Bronchial epithelial cell (primary cell): ENCODE data around the gene TBC1D4. TPM values are rescaled to one million over a fixed set of nuclear protein-coding genes. Genes with fewer than 3 reads are reported as not detected.
A peak's percentile ranks its signal among the peaks of the same experiment; 100 is the strongest.

Source experiments
- DNase-seq: peaks from one replicate; pipeline ENCODE4 v3.0.0-alpha.2; 2010; ENCODE audit warnings: low read depth
- FAIRE-seq: peaks from 2 replicates; lab custom pipeline; 2011; peaks lifted over from hg19 to GRCh38; lab: Jason Lieb, UNC
- H3K27me3 ChIP-seq: 2 replicates; pipeline ENCODE4 v1.5.1; 2011; ENCODE audit warnings: low read length; ENCODE audit not compliant: control insufficient read depth, insufficient read depth
- H3K36me3 ChIP-seq: 2 replicates; pipeline ENCODE4 v1.5.1; 2011; ENCODE audit warnings: low read length; ENCODE audit not compliant: control insufficient read depth, insufficient read depth
- H3K4me3 ChIP-seq: 2 replicates; pipeline ENCODE4 v1.5.1; 2011; ENCODE audit warnings: mild to moderate bottlenecking, low read depth, low read length, control low read depth
- total RNA-seq: library from RNA; depleted of rRNA; stranded (reverse); fragments of >200 nt; gene quantifications from 2 replicates; pipeline ENCODE4 v1.2.1, GENCODE V29; 2014
- TF ChIP-seq, protein P1 (sequence below): IDR thresholded peaks from 2 replicates; pipeline ENCODE4 v1.5.1; 2011; ENCODE audit warnings: mild to moderate bottlenecking, moderate library complexity, low read length, control low read depth, inconsistent platforms; ENCODE audit not compliant: insufficient read depth, severe bottlenecking

Gene TBC1D4
- total RNA-seq, 1 donor from 2014 or later: 10.3 TPM

DNA sequence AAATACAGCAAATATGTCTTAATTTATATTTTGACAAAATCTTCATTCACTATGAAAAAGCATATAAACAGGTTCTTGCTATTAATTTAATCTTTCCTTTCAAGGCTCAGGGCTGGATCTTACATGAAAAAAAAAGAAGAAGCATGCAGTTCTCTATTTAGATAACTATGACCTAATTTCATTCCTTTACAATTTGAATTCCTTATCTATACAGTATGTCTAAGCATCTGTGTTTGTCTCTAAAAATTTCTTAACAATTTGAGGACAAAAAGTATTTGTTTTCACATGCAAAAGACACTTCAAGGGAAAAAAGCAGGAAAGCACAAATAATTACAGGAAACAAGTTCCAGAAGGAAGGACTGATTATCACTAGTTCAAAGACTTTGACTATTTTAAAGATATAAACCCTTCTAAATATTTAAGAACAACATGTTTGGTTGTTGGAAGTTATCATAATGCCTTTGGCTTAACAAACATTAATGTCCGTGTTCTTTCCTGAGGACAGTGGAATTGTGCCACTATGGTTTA is 157.5 kb downstream of the TBC1D4 start:
- Histone ChIP-seq H3K27me3 (no peaks in the 10 kb centered on the region), H3K36me3 (no peaks in the 10 kb centered on the region), H3K4me3 (no peak overlapping the region)
- FAIRE-seq (no peak), DNase-seq (no peak)
- TF ChIP-seq, protein P1, sequence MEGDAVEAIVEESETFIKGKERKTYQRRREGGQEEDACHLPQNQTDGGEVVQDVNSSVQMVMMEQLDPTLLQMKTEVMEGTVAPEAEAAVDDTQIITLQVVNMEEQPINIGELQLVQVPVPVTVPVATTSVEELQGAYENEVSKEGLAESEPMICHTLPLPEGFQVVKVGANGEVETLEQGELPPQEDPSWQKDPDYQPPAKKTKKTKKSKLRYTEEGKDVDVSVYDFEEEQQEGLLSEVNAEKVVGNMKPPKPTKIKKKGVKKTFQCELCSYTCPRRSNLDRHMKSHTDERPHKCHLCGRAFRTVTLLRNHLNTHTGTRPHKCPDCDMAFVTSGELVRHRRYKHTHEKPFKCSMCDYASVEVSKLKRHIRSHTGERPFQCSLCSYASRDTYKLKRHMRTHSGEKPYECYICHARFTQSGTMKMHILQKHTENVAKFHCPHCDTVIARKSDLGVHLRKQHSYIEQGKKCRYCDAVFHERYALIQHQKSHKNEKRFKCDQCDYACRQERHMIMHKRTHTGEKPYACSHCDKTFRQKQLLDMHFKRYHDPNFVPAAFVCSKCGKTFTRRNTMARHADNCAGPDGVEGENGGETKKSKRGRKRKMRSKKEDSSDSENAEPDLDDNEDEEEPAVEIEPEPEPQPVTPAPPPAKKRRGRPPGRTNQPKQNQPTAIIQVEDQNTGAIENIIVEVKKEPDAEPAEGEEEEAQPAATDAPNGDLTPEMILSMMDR: no peak

DNA sequence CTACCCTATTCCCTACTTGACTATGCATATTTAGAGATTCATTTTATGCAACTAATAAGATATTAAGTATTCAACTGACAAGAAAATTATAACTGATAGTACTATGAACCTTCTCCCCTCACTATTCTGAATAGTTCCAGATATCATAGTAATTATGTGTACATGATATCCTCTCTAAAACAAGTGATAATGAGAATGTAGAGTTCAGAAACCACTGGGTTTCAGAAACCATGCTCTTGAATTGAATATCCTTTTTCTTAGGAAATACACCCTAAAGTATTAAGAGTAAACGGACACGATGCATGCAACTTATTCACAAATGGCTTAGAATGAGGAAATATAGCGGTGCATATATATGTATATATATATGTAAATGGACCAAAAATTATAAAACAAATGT is 160.9 kb downstream of the TBC1D4 start:
- no peaks in the 10 kb centered on the region for H3K36me3 ChIP-seq
- no peak overlapping the region for H3K4me3 ChIP-seq
- DNase-seq (no peak), FAIRE-seq (no peak)
- no peaks in the 10 kb centered on the region for H3K27me3 ChIP-seq
- TF ChIP-seq, protein P1: no peak

DNA sequence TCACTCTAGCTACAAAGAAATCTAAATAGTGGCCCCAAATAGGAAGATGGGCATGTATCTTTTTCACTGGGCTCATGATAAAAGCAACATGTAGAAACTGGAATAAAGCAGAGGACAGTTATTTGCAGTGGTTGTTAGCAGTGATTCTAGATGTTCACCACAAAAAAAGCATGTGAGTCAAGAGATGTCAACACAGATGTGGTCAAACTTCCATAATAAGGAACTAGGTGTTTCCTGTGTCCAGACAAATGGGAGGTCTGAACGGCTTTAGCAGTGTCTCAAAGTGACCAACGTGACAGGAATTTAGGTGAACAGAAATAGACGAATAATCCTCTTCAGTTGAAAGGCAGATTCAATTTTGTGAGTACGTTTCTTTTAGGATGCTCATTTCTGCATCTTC is 162.7 kb downstream of the TBC1D4 start:
- Histone ChIP-seq H3K36me3 (no peaks in the 10 kb centered on the region), H3K4me3 (no peak overlapping the region), H3K27me3 (no peaks in the 10 kb centered on the region)
- TF ChIP-seq, protein P1: no peak
- peak; percentile 25 for DNase-seq
- FAIRE-seq: no peak

DNA sequence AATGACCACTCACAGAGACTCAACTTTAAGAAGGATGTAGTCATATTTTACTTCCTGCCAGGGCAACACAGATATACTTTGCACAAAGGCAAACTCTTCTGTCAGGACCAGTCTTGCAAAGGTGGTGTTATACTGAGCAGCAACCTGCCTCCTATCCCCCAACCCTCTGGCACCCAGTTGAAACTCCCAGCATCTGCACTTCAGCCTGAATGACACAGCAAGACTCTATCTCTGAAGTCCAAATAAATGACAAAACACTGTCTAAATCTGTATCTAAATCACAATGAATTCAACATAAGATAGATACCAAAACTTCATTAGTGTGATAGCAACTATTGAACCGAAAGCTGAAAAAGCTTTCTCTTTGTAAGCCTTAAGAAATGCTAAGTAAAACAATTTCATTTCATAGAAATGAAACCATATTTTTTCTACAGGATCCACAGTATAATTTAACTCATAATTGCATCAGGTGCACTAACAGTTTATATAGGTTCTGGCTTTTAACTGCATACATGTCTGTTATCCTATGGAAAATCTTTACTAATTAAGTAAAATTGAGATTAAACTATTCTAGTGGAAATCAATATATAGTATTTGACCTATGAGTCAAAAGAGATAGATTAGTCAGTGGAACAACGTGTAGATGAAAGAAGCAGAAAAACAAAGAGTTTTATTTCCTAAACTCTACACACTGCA is 163.7 kb downstream of the TBC1D4 start:
- TF ChIP-seq, protein P1: no peak
- Histone ChIP-seq H3K4me3 (no peak overlapping the region), H3K27me3 (no peaks in the 10 kb centered on the region), H3K36me3 (no peaks in the 10 kb centered on the region)
- no peak for FAIRE-seq
- no peak for DNase-seq

DNA sequence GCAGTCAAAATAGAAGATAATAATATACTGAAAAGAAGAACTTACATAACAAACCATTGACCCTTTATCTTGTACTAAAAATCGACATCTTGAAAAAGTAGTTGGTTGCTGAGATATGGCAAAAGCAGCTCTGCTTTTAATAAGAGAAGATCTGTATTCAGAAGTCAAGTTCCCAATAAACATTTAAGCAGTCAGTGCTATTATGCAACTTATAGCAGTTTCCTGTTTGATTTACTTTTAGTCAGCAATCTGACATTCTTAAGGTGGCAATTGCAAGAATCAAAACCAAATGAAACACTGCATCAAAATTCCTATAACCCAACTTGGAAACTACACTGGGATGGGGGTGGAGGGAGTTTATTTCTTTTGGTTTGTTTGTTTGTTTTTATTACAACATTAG is 165.5 kb downstream of the TBC1D4 start:
- FAIRE-seq: no peak
- Histone ChIP-seq H3K36me3 (no peaks in the 10 kb centered on the region), H3K4me3 (no peak overlapping the region), H3K27me3 (no peaks in the 10 kb centered on the region)
- DNase-seq: peak; percentile 60
- TF ChIP-seq, protein P1: no peak
